ENCODE data around the gene ABCA6. TPM values are rescaled to one million over a fixed set of nuclear protein-coding genes. Genes with fewer than 3 reads are reported as not detected.
A peak's percentile ranks its signal among the peaks of the same experiment; 100 is the strongest.

Gene ABCA6
- 18.5 TPM for total RNA-seq
- long read RNA-seq, partial matches to known transcripts: 2 of 5 reads
- long read RNA-seq, other reads (novel, unspliced or antisense): 1 of 5 reads

GRCh38 chr17:69141431-69142174 lies at the start of gene ABCA6:
TSS of gene ABCA6 (minus strand) at chr17:69141895. CDS start at chr17:69140703, 1,192 bp downstream.
- Histone ChIP-seq H3K4me3 (peak within 1 kb of the TSS; percentile 55), H3K27ac (replicated peaks) (peak within 1 kb of the TSS; percentile 78), H3K9me3 (replicated peaks) (peaks cover 12% of the 10 kb centered on the region), H3K4me1 (no peaks in the 10 kb centered on the region), H3K27me3 (ENCODE audit: low read depth) (no peaks in the 10 kb centered on the region), H3K36me3 (peaks cover 16% of the 10 kb centered on the region)
- TF ChIP-seq CTCF (IDR thresholded peaks at IDR 0.05; ENCODE audit: borderline replicate concordance): no peak
- intact Hi-C loops (cut with micrococcal nuclease): no loop called here
- DNase-seq: no peak

- no peaks in the 10 kb centered on the region for H3K27me3 ChIP-seq (ENCODE audit: low read depth)
- no peak for TF ChIP-seq CTCF (IDR thresholded peaks at IDR 0.05; ENCODE audit: borderline replicate concordance)
- H3K36me3 ChIP-seq: peaks cover 3% of the 10 kb centered on the region
Measured at GRCh38 chr17:69188796-69189195, 47.1 kb upstream of the ABCA6 start.

GRCh38 chr17:69188064-69188463 lies 46.4 kb upstream of the ABCA6 start:
- no peaks in the 10 kb centered on the region for H3K4me1 ChIP-seq
- H3K36me3 ChIP-seq: peaks cover 3% of the 10 kb centered on the region
- no peak for DNase-seq
- no peak for TF ChIP-seq CTCF (IDR thresholded peaks at IDR 0.05; ENCODE audit: borderline replicate concordance)
- no peak overlapping the region for H3K4me3 ChIP-seq
- H3K27ac ChIP-seq (replicated peaks): no peak overlapping the region
- intact Hi-C loops (cut with micrococcal nuclease): no loop called here
- no peaks in the 10 kb centered on the region for H3K9me3 ChIP-seq (replicated peaks)
- H3K27me3 ChIP-seq (ENCODE audit: low read depth): no peaks in the 10 kb centered on the region

More at GRCh38 chr17:69188796-69189195, 47.1 kb upstream of the ABCA6 start:
- intact Hi-C loops (cut with micrococcal nuclease): no loop called here
- Histone ChIP-seq H3K27ac (replicated peaks) (no peak overlapping the region), H3K9me3 (replicated peaks) (no peaks in the 10 kb centered on the region), H3K4me3 (no peak overlapping the region), H3K4me1 (no peaks in the 10 kb centered on the region)
- no peak for DNase-seq

- no peak overlapping the region for H3K4me3 ChIP-seq
- no peak overlapping the region for H3K27ac ChIP-seq (replicated peaks)
- H3K27me3 ChIP-seq (ENCODE audit: low read depth): no peaks in the 10 kb centered on the region
- H3K9me3 ChIP-seq (replicated peaks): no peaks in the 10 kb centered on the region
- H3K4me1 ChIP-seq: no peaks in the 10 kb centered on the region
- H3K36me3 ChIP-seq: peaks cover under 1% of the 10 kb centered on the region
- DNase-seq: no peak
- no peak for TF ChIP-seq CTCF (IDR thresholded peaks at IDR 0.05; ENCODE audit: borderline replicate concordance)
- intact Hi-C loops (cut with micrococcal nuclease): no loop called here
Measured at GRCh38 chr17:69187294-69187693, 45.6 kb upstream of the ABCA6 start.

GRCh38 chr17:69179227-69179952 lies 37.7 kb upstream of the ABCA6 start:
- H3K4me3 ChIP-seq: no peak overlapping the region
- no peaks in the 10 kb centered on the region for H3K9me3 ChIP-seq (replicated peaks)
- no peaks in the 10 kb centered on the region for H3K4me1 ChIP-seq
- intact Hi-C loops (cut with micrococcal nuclease): no loop called here
- no peak overlapping the region for H3K27ac ChIP-seq (replicated peaks)
- H3K36me3 ChIP-seq: peaks cover 8% of the 10 kb centered on the region
- H3K27me3 ChIP-seq (ENCODE audit: low read depth): no peaks in the 10 kb centered on the region
- TF ChIP-seq CTCF (IDR thresholded peaks at IDR 0.05; ENCODE audit: borderline replicate concordance): no peak
- DNase-seq: no peak
